GM12878 (cell line): Measurements from ENCODE around the gene CNNM1. TPM values are rescaled to one million over a fixed set of nuclear protein-coding genes. Genes with fewer than 3 reads are reported as not detected.

ENCODE experiments used
- ATF2 ChIP-seq: IDR thresholded peaks from 2 replicates; pipeline ENCODE4 v1.6.1; 2012; ENCODE audit warnings: low read length, inconsistent platforms
- CBFB ChIP-seq: IDR thresholded peaks from 2 replicates; pipeline ENCODE4 v1.6.1; 2016; ENCODE audit warnings: antibody characterized with exemption, low read depth
- CBX3 ChIP-seq: fragments of 200-600 bp; sonication (generic); IDR thresholded peaks from 2 replicates; pipeline ENCODE4 v1.6.1; 2016; ENCODE audit warnings: low read depth, borderline replicate concordance
- EP300 ChIP-seq, 2 experiments: fragments of 150-350 bp in 1 of 2; IDR thresholded peaks; 2 replicates each; pipeline ENCODE4 v1.6.1; 2011 to 2012; ENCODE audit warnings: low read depth in 2 of 2, low read length in 2 of 2, borderline replicate concordance in 1 of 2, improper control_type of control experiment in 1 of 2, inconsistent platforms in 1 of 2; ENCODE audit not compliant: control insufficient read depth in 1 of 2
- GATAD2B ChIP-seq: fragments of 450-650 bp; conservative IDR thresholded peaks from 2 replicates; pipeline ENCODE4 v1.6.1; 2017; ENCODE audit warnings: low read depth, mild to moderate bottlenecking, moderate library complexity
- KAT2A ChIP-seq: conservative IDR thresholded peaks from 2 replicates; pipeline ENCODE4 v1.6.1; 2011; ENCODE audit warnings: low read depth, low read length; ENCODE audit not compliant: control insufficient read depth
- NBN ChIP-seq: fragments of 450-650 bp; IDR thresholded peaks from 2 replicates; pipeline ENCODE4 v1.6.1; 2016
- NFYB ChIP-seq: IDR thresholded peaks from 2 replicates; pipeline ENCODE4 v1.6.1; 2011; ENCODE audit warnings: low read depth, mild to moderate bottlenecking, low read length, improper control_type of control experiment, moderate library complexity; ENCODE audit not compliant: insufficient read depth
- NR2C2 ChIP-seq: IDR thresholded peaks from 2 replicates; pipeline ENCODE4 v1.6.1; 2011; ENCODE audit warnings: borderline replicate concordance, low read depth; ENCODE audit not compliant: control insufficient read depth, insufficient read length
- PKNOX1 ChIP-seq: fragments of 450-650 bp; IDR thresholded peaks from 2 replicates; pipeline ENCODE4 v1.6.1; 2016; ENCODE audit warnings: mild to moderate bottlenecking
- RAD21 ChIP-seq: IDR thresholded peaks from 2 replicates; pipeline ENCODE4 v1.6.1; 2011; ENCODE audit warnings: mild to moderate bottlenecking, low read depth, low read length, moderate library complexity; ENCODE audit not compliant: insufficient read depth
- polyA plus RNA-seq, 11 experiments: library from polyadenylated mRNA; depleted of rRNA in 4 of 11; unstranded in 6 of 11; stranded (reverse) in 5 of 11; fragments of >200 nt; fragmentation: Nextera tagmentation in 4 of 11; fragmentation: Illumina TruSeq in 1 of 11; extraction: Ambion mirVana in 4 of 11; extraction: Trizol in 1 of 11; gene quantifications; 1 replicate in 1 of 11; 2 replicates in 10 of 11; pipeline versions ENCODE4 v1.2.1 to v1.2.3, GENCODE V29; 2011 to 2016; ENCODE audit warnings: inconsistent platforms in 2 of 11, missing spikeins in 2 of 11, low read depth in 1 of 11
- total RNA-seq, 4 experiments: library from RNA; depleted of rRNA in 3 of 4; stranded (reverse); fragments of >200 nt in 3 of 4; fragmentation: Illumina TruSeq in 1 of 4; extraction: Trizol in 1 of 4; gene quantifications; 2 replicates each; pipeline versions ENCODE4 v1.2.1 to v1.2.3, GENCODE V29; 2013 to 2021
- TF ChIP-seq, protein P1 (sequence below): fragments of 450-650 bp; IDR thresholded peaks from 2 replicates; pipeline ENCODE4 v1.6.1; 2017; ENCODE audit warnings: mild to moderate bottlenecking, moderate library complexity

The CNNM1 gene
- total and polyA plus RNA-seq, 10 of the 15 experiments (the other 5 are each of a cell fraction or from before 2014, with no cell fraction given): 0.01 TPM; not detected in 9

DNA sequence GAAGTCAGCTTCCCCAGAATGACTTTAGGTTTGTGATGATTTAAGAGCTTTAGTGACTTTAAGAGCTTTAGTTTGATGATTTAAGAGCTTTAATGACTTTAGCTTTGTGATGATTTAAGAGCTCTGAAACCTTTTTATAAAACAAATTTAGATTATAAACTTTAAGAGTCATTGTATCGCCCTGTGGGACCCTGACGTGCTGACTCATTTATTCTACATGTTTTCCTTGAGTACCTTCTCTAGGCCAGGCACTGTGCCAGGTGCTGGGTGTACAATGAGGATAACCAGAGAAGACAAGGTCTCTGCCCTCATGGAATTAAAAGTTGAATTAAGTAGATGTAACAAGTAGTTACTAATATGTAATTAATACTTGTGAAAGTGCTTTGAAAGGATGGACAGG, 45.4 kb downstream of the CNNM1 start (continued):
- TF ChIP-seq NFYB (no peak), CBFB (no peak), KAT2A (no peak), EP300 (IDR thresholded peaks at IDR 0.05; ENCODE audit: borderline replicate concordance in 1 of 2, control insufficient read depth in 1 of 2, low read depth in 2 of 2, low read length in 2 of 2) (no peak), RAD21 (no peak), CBX3 (no peak), NR2C2 (no peak), NBN (no peak), GATAD2B (no peak), PKNOX1 (no peak), ATF2 (no peak)
- TF ChIP-seq, protein P1, sequence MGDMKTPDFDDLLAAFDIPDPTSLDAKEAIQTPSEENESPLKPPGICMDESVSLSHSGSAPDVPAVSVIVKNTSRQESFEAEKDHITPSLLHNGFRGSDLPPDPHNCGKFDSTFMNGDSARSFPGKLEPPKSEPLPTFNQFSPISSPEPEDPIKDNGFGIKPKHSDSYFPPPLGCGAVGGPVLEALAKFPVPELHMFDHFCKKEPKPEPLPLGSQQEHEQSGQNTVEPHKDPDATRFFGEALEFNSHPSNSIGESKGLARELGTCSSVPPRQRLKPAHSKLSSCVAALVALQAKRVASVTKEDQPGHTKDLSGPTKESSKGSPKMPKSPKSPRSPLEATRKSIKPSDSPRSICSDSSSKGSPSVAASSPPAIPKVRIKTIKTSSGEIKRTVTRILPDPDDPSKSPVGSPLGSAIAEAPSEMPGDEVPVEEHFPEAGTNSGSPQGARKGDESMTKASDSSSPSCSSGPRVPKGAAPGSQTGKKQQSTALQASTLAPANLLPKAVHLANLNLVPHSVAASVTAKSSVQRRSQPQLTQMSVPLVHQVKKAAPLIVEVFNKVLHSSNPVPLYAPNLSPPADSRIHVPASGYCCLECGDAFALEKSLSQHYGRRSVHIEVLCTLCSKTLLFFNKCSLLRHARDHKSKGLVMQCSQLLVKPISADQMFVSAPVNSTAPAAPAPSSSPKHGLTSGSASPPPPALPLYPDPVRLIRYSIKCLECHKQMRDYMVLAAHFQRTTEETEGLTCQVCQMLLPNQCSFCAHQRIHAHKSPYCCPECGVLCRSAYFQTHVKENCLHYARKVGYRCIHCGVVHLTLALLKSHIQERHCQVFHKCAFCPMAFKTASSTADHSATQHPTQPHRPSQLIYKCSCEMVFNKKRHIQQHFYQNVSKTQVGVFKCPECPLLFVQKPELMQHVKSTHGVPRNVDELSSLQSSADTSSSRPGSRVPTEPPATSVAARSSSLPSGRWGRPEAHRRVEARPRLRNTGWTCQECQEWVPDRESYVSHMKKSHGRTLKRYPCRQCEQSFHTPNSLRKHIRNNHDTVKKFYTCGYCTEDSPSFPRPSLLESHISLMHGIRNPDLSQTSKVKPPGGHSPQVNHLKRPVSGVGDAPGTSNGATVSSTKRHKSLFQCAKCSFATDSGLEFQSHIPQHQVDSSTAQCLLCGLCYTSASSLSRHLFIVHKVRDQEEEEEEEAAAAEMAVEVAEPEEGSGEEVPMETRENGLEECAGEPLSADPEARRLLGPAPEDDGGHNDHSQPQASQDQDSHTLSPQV: no peak
